HEK293T (cell line): ENCODE results near the gene TLK2.

Experiments
- BHLHE40 ChIP-seq: fragments of 450-650 bp; IDR thresholded peaks from 2 replicates; pipeline ENCODE4 v1.6.1; 2016; ENCODE audit warnings: mild to moderate bottlenecking, moderate library complexity, borderline replicate concordance
- FOXK2 ChIP-seq: fragments of 450-650 bp; IDR thresholded peaks from 2 replicates; pipeline ENCODE4 v1.6.1; 2016; ENCODE audit warnings: mild to moderate bottlenecking
- HDGF ChIP-seq: fragments of 450-650 bp; IDR thresholded peaks from 2 replicates; pipeline ENCODE4 v1.6.1; 2017; ENCODE audit warnings: antibody characterized with exemption, borderline replicate concordance
- L3MBTL2 ChIP-seq: fragments of 450-650 bp; conservative IDR thresholded peaks from 2 replicates; pipeline ENCODE4 v1.6.1; 2016; ENCODE audit warnings: mild to moderate bottlenecking
- NFRKB ChIP-seq: fragments of 450-650 bp; IDR thresholded peaks from 2 replicates; pipeline ENCODE4 v1.6.1; 2016; ENCODE audit warnings: mild to moderate bottlenecking, moderate library complexity
- SP1 ChIP-seq: fragments of 450-650 bp; IDR thresholded peaks from 2 replicates; pipeline ENCODE4 v1.6.1; 2017
- SUZ12 ChIP-seq: fragments of 450-650 bp; IDR thresholded peaks from 2 replicates; pipeline ENCODE4 v1.6.1; 2016; ENCODE audit warnings: mild to moderate bottlenecking
- ZNF384 ChIP-seq: fragments of 450-650 bp; IDR thresholded peaks from 2 replicates; pipeline ENCODE4 v1.6.1; 2016

- TF ChIP-seq ZNF384 (no peak), BHLHE40 (no peak), SP1 (no peak), L3MBTL2 (no peak), HDGF (no peak), NFRKB (no peak), SUZ12 (no peak), FOXK2 (no peak)
These were observed 22.6 kb upstream of the TLK2 start for GRCh38 chr17:62456016-62456415.
